H54 (cell line): ENCODE measurements around the gene ALDH1L1.

Source experiments
- DNase-seq: peaks from one replicate; pipeline ENCODE4 v3.0.0; 2011; ENCODE audit warnings: low spot score, mixed read lengths; ENCODE audit not compliant: insufficient read length
- FAIRE-seq: peaks from 3 replicates; lab custom pipeline; 2011; peaks lifted over from hg19 to GRCh38; lab: Jason Lieb, UNC
- POLR2A ChIP-seq: IDR thresholded peaks from 2 replicates; pipeline ENCODE4 v1.6.1; 2011; ENCODE audit warnings: low read depth, mild to moderate bottlenecking, low read length

Gene ALDH1L1

DNA sequence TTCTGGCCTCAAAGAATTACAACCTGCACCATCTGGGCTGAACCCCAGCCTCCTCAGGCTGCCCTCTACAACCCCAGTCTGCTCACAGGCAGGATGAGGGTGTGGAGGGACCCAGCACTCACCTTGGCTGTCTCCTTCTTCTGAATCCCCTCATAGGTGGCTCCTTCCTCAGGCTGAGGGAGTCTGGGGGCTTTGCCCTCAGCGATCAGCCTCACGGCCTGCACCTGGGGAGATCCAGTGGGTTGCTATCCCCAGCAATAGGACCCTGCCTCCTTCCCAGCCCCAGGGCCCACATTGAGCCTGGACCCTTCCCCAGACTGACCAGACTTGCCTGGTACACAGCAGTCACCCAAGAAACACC is 25.1 kb downstream of the ALDH1L1 start:
- no peak for TF ChIP-seq POLR2A
- no peak for DNase-seq
- no peak for FAIRE-seq

DNA sequence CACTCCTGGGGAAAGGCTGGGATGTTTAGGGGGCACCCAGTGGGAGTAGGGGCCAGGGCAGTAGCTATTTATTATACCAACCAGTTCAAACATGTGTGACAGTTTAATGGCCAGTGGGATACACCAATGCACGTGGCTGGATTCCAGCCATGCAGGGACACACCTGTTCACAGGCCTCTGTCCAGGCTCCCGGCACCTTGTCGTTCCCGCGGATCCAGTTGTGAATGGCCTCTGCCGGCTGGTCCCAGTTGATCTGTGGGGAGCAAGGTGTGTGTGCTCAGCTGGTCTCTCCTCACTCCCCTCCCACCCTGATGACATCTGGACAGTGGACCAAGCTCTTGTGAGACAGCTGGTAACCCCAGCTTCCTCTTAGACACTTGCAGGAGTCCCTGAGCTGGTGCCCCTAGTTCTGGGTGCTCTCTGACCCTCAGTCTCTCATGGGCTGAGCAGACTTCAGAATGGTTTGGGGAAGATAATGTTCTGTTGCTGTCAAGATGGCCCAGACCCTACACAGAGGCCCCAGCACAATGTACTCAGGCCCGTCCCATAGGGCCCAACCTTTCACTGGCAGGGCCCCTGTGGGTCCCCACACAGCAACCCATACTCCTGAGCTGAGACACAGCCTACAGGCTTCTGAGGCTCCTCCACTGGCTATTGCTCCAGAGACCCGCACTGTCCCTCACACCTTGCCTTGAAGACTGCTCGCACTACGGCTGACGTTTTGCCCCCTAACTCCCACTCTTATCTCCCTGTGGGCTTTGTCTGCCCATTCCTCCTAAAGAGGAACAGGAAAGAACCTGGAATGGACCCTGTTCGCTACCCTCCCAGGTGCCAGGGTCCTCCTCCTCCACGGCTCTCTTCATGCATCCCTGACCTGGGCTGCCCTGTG is 25.8 kb downstream of the ALDH1L1 start:
- DNase-seq (no peak), FAIRE-seq (no peak)
- no peak for TF ChIP-seq POLR2A

DNA sequence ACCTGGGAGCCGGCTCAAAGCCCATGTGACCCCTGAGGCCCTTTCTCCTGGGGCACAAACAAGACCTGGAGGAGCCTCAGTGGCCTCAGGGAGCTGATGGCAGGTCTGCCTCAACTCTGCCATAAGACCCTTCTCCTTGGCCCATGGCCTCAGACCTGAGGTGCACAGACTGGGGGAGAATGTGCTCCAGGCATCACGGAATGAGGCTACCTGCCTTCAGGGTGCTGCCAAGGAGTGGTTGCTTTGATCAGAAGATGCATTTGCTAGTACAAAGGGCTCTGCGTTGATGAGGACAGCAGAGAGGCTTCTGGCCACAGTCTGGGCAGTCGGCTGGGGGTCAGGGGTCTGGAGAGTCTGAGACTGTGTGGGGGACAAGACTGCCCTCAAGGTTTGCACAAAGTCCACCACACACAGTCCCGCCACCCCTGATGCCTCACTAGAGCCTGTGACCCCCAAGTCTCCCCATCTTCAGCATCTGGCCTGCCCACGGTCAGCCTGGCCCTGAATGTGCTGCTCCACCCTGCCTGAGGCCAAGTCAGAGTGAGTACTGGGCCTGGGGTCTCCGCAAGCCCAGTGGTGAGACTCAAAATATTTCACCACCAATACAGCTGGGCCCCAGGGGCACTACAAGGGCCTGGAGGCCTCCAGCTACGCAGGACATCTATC is 26.6 kb downstream of the ALDH1L1 start:
- no peak for TF ChIP-seq POLR2A
- FAIRE-seq (no peak), DNase-seq (no peak)

DNA sequence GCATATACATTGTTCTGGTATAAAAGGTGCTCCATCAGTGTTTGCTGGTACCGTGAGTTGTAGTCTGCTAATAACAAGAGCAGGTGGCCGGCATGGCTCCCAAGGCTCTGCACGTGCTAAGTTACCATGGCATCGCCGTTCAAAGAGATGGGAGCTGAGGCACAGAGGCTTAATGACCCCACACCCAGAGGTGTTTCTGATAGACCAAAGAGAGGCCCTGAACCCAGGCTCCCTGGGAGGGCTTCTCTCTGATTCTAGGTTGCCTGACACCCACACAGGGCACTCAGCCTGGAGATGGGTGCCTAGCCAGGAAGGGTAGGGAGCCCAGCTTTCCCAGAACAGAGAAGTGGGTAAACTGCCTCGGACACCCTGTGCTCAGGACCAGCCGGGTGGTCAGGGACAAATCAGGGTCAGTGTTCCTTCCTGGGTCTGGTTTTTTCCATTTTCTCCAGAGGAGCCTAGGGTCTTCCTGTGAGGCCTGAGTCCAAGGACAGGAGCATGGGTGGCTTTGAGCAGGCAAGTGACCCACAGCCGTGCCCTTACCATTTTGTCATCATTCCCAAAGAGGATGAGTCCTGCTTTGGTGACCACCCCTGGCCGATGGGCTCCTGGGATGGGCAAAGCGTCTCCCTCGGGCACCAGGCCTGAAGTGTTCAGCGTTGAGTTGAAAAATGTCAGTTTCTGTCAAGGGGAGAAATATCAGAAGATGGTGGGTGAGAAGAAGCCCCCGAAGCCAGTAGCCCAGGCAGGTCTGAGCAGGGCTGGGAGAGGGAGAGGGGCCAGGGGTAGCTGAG is 27.3 kb downstream of the ALDH1L1 start:
- no peak for TF ChIP-seq POLR2A
- DNase-seq (no peak), FAIRE-seq (no peak)

DNA sequence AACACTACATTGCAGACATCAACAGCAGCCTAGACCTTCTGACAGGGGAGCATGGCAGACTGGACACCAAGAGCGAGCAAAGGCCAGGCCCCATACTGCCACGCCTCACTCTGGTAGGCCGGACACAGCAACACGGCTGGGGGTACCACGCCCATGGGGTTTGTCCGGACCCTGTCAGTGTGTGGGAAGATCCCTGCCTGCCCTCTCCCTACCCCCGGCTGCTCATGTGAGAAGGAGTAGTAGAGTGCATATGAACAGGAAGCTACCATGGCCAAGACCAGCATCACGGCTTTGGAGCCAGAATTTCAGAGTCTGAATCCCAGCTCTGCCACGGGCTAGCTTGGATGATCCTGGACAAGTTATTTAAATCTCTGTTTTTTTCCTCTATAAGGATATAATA is 27.9 kb downstream of the ALDH1L1 start:
- FAIRE-seq (no peak), DNase-seq (no peak)
- no peak for TF ChIP-seq POLR2A

DNA sequence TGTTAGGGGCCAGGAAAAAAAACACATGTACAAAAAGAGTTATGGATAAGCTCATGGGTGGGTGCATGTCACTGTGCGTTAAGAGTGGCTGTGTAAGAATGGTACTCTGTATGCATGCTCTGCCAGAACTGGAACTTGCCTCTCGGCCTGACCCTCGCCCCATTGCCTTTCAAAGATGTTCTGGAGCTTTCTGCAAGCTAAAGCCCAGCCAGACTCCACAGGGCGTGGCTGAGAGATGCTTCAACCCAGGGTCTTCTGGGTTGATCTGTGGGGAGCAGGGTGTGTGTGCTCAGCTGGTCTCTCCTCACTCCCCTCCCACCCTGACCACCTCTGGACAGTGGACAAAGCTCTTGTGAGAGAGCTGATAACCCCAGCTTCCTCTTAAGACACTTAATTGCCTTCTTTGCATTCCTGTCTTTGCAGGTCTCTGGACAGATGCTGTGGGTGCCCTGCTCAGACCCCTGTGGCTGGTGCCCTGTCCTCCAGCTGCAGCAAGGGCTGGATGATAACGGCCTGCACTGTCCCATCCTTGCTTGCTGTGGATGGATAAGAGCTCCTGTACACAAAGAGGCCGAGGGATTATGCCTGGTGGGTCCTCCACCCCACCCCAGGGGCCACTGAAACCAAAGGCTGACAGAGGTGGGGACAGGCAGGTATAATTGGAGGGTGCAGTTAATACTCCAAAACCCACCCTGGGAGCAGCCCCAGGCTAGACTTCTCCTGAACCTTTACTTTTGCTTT is 28.7 kb downstream of the ALDH1L1 start:
- TF ChIP-seq POLR2A: no peak
- no peak for FAIRE-seq
- DNase-seq: no peak

DNA sequence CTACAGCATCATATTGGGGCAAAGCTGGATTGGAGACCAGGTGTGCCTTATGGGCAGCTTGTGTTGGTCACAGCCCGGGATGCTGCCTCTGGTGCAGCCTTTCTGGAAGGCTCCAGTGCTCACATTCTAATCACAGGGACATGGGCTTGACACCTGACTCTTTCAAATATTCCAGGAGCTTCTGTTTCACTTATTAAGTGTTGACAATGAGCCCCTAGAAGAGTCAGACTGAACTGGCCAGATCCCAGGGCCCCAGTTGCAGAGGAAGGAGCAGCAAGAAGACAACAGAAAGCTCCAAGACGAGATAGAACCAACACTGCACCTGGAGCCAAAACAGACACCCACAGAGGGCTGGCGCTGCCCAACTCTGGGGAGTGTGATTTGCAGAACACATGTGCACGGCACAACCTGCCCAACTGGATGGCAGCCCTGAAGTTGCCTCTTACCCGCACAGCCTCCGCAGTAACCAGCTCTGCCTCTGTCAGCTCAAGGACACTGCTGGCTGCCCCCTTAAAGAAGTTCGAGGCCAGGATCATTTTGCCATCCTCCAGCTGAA is 30.3 kb downstream of the ALDH1L1 start:
- DNase-seq: no peak
- FAIRE-seq: no peak
- no peak for TF ChIP-seq POLR2A

DNA sequence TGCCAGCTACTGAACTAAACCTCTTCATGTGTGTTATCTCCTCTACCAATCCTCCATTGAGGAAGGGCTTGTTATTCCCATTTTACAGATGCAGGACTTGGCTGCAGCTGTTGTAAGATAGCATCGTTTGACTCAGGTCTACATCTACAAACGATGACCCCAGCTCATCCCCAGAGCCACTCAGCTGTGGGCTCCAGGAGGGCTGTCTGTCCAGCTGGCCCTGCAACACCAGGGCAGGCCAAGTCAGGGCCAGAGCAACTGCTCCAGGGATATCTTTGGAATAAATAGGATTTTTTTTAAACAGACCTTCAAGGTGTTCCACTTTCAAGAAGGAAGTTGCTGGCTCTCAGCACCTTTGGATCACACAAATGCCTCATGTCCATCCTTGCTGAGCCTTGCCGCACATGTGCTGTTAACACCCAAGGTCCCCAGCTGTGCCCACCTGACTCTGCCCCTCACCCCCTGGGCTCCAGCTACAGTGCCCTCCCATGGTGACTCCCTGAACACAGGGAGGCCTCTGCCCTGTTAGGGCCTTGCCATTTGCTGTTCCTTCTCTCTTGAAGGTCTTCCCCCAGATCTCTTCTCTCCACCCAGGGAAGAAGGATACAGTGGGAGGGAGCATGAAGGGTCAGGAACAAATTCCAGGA is 31.0 kb downstream of the ALDH1L1 start:
- FAIRE-seq (no peak), DNase-seq (no peak)
- TF ChIP-seq POLR2A: no peak

DNA sequence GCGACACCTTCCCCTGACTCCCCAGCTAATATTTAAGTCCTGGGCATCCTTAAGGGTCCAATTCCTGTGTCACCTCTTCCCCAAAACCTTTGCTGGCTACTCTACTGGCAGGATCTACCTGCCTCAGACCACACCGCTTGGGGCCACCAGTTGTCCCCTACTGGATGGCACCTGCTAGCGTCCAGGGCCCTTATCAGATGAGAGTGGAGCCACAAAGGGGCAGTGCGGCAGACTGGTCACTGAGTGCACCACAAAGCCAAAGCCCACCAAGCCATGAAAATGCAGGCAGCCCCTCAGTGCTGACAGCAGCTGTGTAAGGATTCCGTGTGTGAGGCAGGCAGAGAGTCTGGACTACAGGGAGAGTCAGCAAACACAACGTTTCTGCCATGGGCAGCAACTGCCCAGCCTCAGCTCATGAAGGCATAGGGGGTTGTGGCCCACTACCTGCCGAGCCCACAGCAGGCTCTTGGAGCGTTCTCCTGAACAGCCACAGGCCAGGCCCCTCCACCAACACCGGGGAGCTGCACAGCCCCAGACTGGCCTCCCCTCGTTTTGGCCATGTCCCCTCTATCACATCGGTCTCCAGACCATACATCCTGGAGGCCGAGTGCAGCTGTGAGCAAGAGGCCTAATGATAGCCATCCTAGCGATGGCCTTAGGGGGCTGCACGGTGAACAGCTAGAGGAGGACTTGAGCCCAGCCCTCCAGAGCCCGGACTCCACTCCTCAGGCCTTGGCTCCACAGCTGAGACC is 32.3 kb downstream of the ALDH1L1 start:
- no peak for FAIRE-seq
- DNase-seq: no peak
- TF ChIP-seq POLR2A: no peak

DNA sequence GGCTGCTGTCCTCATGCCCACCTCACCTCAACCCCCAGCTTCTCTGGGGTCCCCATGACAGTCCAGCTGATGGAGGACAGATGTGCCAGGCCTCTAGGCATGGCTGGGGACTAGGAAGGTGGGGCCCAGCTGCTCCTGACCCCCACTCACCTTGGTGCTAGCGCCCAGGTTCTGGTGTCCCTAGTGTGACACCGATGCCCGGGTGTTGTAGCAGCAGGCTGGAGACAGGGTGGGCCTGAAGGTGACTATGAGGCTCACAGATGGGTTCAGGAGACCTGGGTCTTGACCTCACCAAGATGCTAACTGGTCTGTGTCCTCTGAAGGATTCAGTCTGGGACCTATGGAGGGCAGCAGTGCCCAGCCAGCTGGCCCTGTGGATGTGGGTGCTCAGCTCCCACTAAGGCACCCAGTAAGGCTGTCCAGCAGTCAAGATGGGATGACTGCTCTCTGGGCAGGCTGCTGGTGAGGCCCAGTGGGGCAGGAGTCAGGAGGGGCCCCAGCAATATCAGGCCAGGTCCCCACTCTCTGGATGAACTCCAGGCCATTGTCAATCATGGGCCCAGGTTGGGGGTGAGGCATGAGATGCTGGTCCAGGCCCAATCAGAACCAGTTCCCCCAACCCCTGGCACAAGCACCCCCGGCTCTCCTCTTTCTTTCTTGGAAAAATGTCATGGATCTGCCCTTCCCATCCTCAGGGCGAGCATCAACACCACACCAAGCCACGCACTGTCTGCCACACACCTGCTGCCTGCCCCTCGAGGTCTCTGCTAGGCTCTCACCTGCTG is 33.0 kb downstream of the ALDH1L1 start:
- no peak for FAIRE-seq
- TF ChIP-seq POLR2A: no peak
- no peak for DNase-seq

DNA sequence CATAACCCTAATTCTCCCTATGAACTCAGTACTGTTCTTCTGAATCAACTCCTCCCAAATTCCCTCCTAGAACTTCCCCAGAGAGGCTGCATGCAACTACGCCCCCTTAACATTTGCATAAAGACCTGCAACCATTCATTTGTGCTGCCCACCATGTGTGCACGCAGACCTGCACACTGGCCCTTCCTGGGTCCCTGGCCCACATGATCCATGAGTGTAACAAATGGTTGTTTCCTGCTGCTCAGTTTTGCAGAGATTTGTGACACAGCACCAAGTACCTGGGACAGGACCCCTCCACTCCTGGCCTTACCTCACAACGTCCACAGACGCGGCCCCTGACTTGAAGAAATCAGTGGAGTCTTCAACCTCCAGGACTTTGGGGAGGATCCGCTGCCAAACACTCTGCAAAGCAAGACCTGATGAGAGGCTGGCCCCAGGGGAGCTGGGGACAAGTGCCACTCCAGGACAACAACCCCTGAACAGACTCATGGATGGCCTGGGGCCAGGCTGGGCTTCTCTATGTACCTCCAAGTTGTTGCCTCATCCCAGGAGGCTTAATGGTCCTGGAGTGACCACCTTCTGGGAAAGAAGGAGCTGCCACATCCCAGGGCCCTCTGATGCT is 33.8 kb downstream of the ALDH1L1 start:
- no peak for FAIRE-seq
- no peak for TF ChIP-seq POLR2A
- no peak for DNase-seq
